CMK (cell line): ENCODE results near the gene RPS6KA2.
A peak's percentile ranks its signal among the peaks of the same experiment; 100 is the strongest.

Experiments
- DNase-seq: peaks from one replicate; pipeline ENCODE4 v3.0.0-alpha.2; 2010; ENCODE audit warnings: low read depth

The RPS6KA2 gene

DNA sequence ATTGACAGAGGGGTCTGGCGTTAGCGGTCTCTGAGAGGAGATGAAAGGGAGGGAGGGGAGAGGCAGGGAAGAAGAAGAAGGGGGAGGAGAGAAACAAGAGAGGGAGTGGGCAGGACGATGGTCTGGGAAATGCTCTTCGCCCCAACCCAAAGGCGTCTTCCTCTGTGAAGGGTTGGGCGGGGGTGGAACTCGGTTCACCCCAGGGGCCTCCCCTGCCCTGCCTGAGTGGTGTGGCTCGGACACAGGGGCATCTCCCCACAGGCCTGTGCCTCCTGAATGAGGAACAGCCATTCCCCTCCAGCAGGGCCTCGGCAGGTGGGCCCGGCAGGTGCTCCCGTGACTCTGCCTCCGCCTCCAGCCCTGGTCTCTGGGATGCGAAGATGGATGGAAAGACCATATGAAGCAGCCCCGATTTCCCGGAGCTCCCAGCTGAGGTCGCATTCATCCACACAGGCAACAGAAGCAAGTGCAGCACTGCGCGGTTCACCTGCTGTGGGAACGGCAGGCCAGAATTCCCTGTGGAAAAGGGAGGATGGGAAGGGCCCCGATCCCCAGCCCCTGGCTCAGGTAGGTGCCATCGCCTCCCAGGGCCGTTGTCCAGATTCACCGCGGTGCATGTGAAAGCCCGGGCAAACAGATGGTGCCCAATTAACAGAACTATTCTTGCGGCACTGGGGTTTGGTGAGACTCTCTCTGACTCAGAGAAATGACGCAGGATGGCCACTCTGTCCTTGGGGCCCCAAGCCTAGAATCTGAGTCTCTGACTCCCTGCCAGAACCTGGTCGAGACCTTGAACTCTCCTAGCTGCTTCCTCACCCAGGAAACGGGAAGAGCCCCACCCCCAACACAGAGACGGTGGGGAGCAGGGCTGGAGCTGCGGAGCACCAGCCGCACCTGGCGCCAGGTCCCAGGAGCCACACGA is 29.4 kb upstream of the RPS6KA2 start:
- DNase-seq = no peak

DNA sequence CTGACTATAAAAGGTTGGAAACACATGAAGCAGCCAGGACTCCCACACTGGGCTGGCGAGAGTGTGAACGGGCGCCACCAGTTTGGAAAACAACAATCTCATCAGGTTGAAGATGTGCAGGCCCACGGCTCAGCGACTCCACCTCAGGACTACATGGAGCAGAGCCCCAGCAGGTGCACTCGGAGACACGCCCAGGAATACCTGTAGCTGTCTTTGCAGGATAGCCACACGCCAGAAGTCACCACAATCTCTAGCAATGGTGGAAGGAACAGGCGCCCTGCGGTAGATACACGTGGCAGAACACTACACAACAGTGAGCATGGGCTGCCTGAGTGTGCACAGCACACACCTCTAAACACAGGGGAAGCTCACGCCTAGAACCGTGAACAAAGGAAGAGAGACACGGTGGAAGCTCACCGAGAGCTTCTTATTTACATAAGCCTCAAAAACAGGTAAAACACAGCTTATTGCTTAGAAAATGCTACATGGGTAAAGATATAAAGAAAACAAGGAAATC is 28.7 kb upstream of the RPS6KA2 start:
- DNase-seq = no peak

DNA sequence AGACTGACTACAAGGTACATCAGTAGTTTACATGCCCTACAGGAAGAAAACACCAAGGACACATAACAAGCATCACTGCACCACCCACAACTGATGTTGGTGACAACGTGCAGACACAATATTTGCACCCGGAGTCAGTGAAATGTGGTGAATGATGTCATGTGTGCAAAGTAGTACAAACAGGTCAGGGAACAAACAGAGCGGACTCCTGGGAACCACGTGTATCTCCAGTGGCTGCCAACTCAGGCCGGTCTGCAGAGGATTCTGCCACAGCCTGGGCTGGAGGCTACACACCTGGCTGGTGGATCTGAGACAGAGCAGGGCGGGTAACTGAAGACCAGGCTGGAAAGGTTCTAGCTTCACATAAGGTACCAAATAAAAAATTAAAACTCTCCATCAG is 28.2 kb upstream of the RPS6KA2 start:
- DNase-seq = no peak

DNA sequence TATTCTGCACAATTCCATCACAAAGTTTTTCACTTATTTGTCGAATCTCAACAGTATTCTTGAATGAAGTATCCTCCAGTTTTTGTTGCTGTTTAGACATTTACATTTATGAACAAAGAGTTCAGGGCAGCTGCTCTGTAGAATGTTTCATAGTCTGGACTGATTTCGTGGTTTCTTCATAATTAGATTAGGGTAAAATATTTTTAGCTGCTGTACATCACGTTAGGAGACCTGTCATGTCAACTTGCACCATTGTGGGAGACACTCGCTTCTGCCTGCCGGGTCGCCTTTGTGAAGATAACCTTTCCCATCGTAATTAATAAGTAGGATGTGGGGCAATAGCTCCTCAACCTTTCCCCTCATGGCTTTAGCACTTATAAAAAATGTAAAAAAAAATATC is 27.5 kb upstream of the RPS6KA2 start:
- DNase-seq = no peak

DNA sequence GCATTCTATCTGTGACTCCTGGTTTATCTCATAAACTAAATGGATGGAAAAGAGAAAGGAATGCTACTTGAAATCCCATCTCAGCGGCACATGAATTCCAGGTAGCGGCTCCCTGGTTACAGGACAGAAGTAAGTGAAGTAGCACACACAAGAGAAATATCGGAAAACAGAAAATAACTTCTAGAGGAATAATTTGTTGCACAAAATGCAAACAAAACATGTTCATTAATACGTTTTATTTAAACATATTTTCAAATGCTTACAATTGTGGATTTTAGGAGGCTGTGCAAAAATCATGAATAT is 26.5 kb upstream of the RPS6KA2 start:
- no peak for DNase-seq

DNA sequence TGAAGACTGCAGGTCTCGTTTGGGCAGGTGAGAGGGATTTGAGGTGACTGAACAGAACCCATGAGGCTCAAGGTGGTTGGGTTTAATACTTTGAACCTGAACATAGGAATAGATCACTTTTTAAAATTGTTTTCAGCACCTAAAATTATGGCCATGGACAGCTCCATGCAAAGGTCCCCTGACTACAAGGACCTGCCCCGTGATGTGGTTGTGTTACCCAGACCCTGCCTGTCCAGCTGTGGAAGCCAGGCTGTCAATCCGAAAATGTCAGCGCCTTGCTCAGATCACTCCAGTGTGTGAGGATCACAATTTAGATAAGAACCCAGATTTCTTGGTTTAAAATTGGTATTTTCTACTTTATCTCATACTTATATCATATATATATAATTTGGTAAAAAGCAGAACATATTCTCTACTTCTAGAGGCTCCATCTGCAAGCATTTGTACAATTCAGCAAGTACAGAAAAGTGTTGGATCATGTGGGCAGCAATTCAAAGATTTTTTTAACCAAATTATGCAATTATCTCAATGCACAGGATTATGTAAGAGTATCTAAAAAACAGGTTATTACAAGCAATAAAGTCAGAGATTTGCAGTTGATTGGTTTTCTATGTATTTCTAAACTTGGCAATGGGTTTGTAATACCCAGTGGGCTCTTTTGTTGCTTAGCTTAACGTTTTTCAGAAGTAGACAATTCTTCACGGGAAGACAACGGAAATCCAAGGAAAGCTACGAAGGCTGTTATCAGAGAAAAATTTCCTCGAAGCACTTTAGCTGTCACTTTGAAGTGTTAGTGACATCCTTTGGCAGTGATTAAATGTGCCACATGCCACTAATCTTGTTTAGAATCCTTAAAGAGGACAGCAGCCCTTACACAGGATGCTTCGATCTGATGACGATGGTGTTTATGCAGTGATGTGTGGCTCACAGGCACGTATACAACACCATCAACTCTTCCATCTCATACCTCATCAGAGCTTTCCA is 24.1 kb upstream of the RPS6KA2 start:
- no peak for DNase-seq

DNA sequence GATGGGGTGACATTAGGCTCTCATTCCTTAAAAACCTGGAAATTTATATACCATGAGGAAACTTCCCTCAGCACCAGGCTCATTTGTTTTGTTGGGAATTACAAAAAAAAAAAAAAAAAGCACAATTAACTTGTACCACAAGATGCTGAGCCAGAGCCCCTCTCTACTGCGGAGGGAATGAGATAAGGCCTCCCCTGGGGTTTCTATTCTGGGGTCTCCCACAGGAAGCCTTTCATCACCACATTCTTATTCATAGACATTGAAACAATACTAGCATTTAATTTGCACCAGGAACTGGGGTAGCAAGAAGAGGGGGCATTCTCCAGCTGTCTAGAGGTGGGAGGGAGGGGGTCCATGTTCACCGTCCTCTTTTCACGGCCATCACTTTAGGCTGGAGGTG is 23.0 kb upstream of the RPS6KA2 start:
- DNase-seq = no peak

DNA sequence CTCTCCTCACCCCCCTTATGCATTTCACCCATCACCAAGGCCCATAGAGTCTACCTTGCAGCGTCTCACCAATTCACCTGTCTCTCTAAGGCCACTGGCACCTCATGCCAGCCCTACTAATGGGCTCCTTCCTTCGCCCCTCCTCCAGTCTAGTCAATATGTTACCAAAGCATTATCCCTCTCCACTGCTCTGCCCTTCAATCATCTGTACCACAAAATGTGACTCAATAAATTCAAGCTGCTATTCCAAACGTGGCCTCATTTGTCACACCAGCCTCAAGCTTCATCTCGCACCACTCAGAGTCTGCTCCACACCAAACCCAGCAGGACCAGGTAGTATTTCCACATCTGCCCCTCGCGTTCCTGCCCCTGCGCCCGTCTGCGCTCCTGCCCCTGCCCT is 21.8 kb upstream of the RPS6KA2 start:
- DNase-seq = no peak

DNA sequence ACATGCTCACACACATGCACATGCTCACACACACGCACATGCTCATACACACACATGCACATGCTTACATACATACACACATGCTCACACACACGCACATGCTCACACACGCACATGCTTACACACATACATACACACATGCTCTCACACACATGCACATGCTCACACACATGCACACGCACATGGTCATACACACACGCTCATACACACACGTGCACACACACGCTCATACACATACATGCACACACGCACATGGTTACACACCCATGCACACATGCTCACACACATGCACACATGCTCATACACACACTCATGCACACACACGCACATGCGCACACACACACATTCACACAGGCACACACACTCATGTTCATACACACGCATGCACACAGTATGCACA is 20.8 kb upstream of the RPS6KA2 start:
- DNase-seq = no peak

DNA sequence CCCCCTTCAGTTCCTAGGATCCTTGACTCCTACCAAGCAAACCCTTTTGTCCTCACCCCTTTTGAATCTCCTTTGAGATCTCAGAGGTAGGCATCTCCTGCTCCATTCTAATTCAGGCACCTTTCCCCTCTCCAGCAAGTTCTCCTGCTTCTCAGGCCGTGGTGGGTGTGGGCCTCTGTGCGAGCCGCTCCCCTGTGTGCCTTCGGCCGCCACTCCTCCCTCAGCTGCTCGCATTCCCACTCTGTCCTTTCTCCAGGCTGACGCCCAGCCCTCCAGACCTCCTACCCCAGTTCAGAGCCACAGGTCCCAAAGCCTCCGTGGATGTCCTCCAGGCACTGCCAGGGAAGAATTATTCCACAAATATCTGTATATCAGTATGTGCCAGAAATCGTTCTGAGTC is 19.7 kb upstream of the RPS6KA2 start:
- no peak for DNase-seq

DNA sequence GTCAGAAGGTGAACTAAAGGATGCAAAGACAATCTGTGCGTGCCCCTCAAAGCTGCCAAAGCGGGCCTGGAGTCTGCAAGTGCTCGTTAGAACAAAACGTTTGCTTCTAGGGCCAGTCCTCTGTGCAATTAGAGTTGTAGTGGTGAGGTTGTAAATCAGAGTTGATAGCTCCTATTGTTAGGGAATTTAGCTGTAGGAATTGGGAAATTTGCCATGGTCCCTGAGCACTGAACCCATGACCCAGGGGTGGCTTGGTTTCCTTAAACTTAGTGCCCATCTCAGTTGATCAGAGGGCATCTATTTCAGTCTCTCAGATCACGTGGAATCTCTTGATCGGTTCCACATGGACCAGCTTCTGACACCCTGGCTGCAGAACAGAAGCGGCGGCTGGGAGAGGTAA is 18.8 kb upstream of the RPS6KA2 start:
- DNase-seq = no peak

DNA sequence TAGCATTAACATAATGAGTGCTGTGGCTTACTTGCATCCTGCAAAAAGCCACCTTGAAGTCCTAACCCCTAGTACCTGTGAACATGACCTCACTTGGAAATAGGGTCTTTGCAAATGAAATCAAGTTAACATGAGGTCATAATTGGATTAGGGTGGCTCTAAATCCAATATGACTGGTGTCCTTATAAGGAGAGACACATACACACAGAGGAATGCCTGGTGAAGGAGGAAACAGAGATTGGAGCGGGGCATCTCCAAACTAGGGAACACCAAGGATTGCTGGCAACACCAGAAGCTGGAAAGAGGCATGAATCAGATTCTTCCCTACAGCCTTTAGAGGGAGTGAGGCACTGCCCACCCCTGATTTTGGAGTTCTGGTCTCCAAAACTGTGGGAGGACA is 17.6 kb upstream of the RPS6KA2 start:
- no peak for DNase-seq

DNA sequence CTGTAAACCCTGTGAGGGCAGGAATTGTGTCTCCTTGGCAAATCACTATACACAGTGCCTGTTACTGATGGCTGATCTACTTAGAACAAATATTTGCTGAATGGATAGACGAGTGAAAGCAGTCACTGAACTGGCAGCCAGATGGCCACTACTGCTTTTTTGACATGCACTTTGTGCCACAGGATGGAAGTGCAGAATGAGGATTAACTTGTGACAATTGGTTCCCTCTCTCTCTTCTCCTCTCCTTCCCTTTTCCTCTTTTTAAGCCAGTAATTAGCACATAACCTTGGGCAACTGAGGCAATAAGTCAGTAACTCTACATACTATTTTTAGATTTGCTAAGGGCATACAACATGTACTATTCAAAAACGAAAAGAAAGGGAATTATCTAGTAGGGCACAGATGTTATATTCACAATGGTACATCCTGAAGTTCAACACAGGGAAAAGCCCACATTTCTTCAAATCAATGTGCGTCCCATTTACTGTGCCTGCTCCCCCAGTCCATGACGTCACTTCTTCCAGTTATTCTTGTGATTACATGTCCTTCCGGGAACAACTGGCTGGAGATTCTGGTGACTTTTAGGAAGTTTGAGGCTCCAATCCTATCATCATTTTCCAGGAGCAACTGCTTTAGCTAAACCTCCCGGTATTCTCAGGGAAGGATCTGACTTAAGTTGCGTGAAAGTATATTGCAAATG is 17.0 kb upstream of the RPS6KA2 start:
- no peak for DNase-seq

DNA sequence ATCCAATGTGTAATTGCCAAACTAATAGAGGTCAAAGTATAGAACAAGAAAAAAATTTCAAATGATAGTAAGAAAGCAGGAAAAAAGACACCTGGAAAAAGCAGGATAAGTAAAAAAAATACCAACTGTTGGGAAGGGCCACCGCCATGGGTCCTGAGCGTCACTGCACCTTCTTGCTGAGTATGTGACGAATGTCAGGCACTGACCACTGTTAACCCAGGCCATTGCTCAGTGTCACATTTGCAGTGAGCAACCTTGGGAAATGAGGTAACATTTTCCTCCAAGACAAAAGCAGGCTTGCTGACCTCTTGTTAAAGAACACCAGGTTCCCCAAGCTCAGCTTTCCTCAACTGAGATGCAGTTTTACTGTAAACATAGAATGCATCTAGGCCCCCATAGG is 15.6 kb upstream of the RPS6KA2 start:
- no peak for DNase-seq

DNA sequence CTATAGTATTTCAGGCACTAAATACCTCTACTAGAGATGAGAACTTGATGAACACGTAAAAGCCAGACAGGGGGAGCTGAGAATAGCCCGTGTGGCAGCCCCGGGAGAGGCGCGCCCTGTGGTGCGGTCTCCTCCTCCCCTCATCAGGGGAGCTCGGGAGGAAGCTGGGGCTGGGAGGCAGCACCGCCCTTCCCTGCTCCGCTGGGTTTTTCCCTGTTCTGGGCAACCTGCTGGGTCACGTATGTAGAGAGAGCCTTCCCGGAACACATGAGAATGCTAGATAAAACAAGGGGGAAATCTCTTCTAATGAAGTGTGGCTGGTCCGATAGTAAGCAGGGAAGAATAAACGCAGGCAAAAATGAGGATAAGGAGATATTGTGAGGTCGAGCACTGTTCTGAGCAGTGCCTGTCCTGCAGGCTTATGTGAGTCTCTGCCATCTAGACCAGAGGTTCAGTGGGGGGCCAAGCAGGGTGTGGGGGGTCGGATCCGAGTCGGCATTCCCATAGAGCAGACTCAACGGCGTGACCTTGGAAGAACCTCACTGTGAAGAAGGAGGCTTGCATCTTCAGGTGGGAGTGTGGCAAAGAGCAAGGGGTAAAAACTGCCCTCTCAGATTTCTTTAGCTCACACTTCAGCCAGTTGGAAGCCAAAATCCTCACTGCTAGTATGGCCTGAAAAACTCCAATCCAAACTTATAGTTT is 13.4 kb upstream of the RPS6KA2 start:
- DNase-seq = peak; percentile 29

DNA sequence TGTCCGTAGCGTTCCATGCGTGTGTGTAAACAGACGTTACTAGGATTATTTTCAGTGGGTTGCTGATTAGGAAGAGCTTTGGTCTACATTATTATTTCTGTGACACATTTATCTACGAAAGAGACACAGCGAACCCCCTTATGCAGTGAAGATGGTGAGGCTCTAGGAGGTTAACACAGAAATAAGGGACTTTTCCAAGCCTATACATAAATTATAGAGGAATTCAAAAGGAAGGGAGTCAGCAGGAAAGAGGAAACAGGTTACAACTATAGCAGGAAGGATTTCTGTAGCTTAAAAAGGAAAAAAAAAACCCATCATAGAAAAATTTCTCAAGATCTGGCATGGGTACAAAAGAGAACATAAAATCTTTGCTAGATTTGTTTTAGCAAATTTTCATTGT is 12.9 kb upstream of the RPS6KA2 start:
- DNase-seq = no peak

DNA sequence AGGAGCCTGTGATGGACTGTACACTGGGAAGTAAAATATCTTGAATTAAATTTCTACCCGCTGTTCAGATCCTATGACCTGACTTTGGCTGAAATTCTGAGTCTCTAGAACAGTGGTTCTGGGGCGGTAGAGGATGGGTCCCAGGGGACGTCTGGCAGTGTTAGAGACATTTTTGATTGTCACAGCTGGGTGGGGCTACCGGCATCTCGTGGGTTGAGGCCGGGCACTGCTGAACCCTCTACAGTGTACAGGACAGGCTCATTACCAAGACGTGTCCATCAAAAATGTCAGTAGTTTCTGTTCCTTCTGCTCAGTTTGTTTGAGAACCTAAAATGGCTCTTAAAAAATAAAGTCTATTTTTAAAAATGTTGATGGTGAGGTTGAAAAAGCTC is 11.5 kb upstream of the RPS6KA2 start:
- no peak for DNase-seq

DNA sequence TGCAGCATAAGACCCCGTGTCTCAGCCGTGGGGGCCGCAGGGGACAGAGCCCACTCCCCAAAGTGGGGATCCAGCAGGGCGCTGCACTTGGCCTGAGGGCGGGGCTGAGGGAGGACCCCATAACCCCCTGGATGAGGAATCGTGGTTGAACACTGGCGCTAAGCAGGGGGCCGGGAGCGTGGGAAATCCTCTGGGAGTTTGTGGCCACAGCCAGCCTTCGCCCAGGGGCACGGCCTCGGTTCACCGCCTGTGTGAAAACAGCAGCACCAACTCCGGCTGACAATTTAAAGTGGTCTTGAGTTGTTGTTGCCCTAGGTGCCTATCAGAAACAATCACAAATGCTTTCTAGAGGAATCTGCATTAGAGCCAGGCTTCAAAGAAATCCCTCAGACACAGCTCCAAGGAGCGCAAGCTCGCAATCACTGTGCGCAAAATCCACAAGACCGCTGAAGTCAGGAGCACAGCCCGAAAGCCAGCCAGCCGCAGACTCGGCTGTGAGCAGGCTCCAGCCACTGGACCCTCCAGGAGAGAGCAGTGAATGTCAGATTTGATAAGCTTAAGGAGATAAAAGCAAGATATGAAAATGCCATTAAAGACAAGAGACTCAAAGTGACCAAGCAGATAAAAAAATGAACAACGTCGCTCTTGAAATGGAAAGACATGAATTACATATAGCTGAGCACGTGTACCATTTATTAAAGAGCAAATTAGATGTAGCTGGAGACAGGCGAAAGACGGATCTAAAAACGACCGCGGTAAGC is 10.9 kb upstream of the RPS6KA2 start:
- DNase-seq = no peak

DNA sequence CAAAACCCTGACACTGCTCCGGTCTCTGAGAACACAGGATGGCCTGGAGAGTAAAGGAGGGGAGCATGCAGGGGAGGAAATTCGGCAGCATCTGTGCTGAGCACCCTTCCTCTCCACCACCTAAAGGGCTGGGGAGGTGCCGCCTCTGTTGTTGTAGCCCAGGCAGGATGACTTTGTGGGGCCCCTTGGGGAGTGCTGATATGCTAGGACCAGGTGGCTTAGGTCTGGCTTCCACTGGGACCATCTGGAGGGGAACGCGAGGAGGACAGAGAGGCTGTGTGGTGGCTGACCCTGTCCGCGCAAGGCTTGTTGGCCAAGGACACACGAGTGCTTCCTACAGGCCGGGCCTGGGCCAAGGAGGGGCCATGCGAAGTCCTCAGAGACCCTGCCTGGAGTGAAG is 9.9 kb upstream of the RPS6KA2 start:
- no peak for DNase-seq

DNA sequence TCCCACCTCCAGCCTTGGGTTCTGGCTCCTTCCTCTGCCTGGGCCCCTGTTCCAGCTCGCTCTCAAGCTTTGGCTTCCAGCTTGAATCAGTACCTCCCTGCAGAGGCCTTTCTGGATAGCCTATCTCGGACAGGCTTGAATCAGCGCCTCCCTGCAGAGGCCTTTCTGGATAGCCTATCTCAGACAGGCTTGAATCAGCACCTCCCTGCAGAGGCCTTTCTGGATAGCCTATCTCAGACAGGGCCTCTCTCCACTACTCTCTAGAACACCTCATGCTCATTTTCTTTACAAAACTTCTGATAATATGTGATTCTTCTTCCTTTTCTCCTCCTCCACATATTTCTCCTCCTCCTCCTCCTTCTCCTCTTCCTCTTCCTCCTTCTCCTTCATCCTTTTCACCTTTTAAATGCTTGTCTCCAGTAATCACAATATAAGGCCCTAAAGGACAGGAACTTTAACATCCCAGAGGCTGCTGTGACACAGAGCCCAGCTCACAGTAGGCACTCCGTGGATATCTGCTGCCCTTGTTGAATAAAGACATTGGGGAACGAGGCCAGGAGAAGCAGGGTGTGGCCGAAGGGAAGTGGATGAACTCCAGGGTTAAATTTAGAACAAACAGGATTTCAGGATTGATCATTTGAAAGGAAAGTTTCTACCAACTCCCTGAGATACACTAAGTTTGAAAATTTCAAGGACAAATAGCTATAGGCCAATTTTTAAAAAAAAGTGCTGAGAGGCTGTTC is 9.3 kb upstream of the RPS6KA2 start:
- no peak for DNase-seq
